NCI-H510A treated with DMSO at 0.1 percent for 48 hours (cell line): ENCODE data around the gene WNT6.

Experiments
- DNase-seq: peaks from one replicate; lab custom pipeline; 2025; lab: John Stamatoyannopoulos, UW

WNT6 gene

GRCh38 chr2:218857371-218858137, 2.1 kb upstream of the WNT6 start:
- DNase-seq: no peak

GRCh38 chr2:218858138-218858445, 1.5 kb upstream of the WNT6 start:
- no peak for DNase-seq

DNA sequence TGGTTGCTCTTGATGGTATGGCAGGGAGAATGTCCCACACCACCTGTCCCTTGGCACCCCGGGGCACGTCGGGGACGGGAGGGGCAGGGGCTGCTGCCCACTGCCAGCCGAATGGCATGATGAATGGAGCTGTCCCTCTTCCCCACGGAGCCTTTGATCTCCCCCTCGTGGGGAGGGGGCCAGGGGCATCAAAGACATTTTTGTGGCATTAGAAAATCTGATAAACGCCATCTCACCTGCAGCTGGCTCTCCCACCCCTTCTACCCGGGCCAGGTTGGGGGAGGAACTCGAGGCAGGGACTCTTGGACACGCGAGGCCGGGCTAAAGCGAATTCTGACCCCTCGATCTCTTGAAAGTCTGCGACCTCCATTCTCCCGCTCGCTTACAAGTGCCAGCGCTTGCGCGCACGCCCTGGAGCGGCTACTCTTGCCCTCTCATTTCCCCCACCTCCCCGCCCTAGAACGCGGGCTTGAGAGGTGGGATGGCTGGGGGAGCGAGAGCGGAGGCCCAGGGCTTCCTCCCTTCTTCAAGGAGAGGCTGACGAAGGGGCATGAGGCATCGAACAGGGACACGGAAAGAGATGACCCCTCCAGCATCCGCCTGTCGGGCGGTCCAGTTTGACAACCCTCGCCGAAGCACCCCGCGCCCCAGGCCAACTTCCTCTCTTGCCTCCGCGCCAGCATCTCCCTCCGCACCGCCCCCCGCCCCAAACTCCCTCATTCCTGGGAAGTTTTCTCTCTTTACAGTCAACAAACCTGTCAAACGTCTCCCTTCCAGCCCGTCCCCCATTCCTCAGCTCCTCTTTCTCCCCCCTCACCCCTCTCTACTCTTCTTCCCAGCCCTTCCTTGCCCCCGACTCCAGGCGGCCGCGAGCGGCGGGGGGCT, 692 bp upstream of the WNT6 start:
- DNase-seq: no peak

DNA sequence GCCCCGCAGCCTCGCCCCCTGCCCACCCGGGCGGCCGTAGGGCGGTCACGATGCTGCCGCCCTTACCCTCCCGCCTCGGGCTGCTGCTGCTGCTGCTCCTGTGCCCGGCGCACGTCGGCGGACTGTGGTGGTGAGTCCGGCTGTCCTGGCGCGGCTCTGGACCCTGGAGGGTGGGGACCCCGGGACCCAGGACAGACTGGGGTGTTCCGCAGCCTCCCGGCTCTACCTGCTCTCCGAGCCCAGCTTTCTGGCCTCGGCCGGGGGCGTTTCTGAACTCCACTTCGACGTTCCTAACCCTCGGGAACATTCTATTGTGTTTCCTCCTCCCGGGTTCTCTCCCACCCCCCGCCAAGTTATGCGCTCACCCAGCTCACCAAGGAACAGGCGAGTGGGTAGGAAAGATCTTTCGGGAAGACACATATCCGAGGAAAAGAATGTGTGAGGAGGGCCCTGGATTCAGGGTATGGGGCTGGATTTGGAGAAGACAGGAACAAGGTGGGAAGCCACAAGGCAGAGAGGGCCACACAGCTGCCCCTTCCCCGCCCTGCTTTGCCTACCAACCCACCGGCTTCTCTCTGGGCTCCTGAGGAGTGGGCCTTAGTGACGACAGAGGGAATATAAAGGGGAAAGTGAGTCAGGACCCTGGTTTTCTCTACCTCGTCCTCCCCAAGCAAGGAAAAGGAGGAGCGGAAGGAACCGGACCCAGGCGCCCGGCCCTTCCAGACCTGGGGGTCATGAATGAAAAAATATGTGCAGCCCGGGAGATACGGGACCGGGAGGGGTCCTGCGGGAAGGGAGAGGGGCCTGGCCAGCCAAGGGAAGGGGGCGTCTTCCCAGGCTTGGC, 605 bp downstream of the WNT6 start:
- no peak for DNase-seq

GRCh38 chr2:218860950-218861381, 1.4 kb downstream of the WNT6 start:
- DNase-seq: peak; percentile 85

GRCh38 chr2:218861645-218862318, 2.2 kb downstream of the WNT6 start:
- DNase-seq: no peak

GRCh38 chr2:218863021-218863520, 3.5 kb downstream of the WNT6 start:
- DNase-seq: no peak

GRCh38 chr2:218865396-218865795, 5.8 kb downstream of the WNT6 start:
- no peak for DNase-seq

- DNase-seq: no peak
Measured at GRCh38 chr2:218865999-218866398, 6.4 kb downstream of the WNT6 start.

DNA sequence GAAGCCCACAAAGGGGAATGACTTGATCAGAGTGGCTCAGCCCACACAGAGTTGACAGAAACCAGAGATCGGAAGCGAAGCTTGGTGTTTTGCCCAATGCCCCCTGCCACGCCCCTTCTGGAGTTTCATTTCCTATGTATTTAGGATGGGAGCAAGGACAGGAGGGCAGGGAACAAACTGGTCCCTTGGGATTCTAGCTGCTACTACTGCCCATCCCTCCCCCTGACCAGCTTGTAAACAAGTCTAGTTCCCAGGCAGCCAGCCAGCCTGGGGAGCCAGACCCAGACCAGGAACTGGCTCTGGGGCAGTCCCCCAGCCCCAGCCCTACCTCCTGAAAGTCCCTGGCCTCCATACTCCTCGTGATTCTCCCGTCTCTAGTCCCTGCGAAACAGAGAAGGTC, 8.3 kb downstream of the WNT6 start:
- DNase-seq: no peak

GRCh38 chr2:218869064-218869463, 9.5 kb downstream of the WNT6 start:
- no peak for DNase-seq

DNA sequence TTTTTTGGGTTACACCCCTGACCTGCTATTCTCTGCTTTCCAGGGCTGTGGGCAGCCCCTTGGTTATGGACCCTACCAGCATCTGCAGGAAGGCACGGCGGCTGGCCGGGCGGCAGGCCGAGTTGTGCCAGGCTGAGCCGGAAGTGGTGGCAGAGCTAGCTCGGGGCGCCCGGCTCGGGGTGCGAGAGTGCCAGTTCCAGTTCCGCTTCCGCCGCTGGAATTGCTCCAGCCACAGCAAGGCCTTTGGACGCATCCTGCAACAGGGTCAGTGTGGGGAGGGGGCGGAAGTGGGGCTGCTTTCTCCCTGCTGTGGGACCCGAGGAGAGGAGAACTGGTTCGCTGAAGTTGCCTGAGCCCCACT, 11.4 kb downstream of the WNT6 start:
- DNase-seq: no peak

GRCh38 chr2:218871345-218872302, 12.0 kb downstream of the WNT6 start:
- DNase-seq: no peak

- no peak for DNase-seq
Measured at GRCh38 chr2:218872645-218873358, 13.2 kb downstream of the WNT6 start.

DNA sequence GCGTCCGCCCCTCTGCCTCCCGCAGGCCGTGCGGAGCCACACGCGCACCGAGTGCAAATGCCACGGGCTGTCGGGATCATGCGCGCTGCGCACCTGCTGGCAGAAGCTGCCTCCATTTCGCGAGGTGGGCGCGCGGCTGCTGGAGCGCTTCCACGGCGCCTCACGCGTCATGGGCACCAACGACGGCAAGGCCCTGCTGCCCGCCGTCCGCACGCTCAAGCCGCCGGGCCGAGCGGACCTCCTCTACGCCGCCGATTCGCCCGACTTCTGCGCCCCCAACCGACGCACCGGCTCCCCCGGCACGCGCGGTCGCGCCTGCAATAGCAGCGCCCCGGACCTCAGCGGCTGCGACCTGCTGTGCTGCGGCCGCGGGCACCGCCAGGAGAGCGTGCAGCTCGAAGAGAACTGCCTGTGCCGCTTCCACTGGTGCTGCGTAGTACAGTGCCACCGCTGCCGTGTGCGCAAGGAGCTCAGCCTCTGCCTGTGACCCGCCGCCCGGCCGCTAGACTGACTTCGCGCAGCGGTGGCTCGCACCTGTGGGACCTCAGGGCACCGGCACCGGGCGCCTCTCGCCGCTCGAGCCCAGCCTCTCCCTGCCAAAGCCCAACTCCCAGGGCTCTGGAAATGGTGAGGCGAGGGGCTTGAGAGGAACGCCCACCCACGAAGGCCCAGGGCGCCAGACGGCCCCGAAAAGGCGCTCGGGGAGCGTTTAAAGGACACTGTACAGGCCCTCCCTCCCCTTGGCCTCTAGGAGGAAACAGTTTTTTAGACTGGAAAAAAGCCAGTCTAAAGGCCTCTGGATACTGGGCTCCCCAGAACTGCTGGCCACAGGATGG, 14.0 kb downstream of the WNT6 start:
- no peak for DNase-seq

- DNase-seq: no peak
Measured at GRCh38 chr2:218875692-218876246, 16.2 kb downstream of the WNT6 start.

- DNase-seq: peak; percentile 67
Measured at GRCh38 chr2:218876562-218877219, 17.1 kb downstream of the WNT6 start.

DNA sequence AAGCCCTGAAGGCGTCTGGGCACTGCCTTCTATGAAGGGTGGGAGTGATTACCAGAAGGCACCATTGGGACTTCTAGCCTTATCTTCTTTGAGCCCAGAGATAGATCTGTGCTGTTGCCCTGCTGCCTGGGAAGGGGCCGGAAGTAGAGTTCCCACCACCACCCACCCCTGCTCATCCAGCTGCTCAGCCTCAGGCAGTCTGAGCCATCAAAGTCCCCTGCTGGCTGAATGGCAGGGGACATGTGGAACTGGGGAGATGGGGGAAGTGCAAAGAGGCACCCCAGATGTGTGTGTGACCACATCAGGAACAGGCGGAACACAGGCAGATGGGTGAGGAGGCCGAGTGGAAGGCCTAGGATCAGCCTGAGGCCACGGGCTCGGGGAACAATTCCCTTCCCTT, 17.7 kb downstream of the WNT6 start:
- no peak for DNase-seq
